Esophagus squamous epithelium (tissue), 5 donors: ENCODE data around the gene CAPN1. TPM values are rescaled to one million over a fixed set of nuclear protein-coding genes. Genes with fewer than 3 reads are reported as not detected.

Experiments used
- DNase-seq: peaks from one replicate; lab custom pipeline; 2025; lab: John Stamatoyannopoulos, UW
- H3K27ac ChIP-seq, 4 donors: fragments of 200-600 bp; sonication (generic); one replicate each; pipeline ENCODE4 v1.5.1; 2016 to 2019; ENCODE audit warnings: mild to moderate bottlenecking in 1 of 4
- H3K27me3 ChIP-seq, 4 donors: fragments of 200-600 bp; sonication (generic); 1 replicate in 3 of 4; 2 replicates in 1 of 4; pipeline versions ENCODE4 v1.5.1 to v1.6.0; 2017 to 2021; ENCODE audit warnings: antibody characterized with exemption in 1 of 4
- H3K36me3 ChIP-seq, 3 donors: fragments of 200-600 bp; sonication (generic); one replicate each; pipeline ENCODE4 v1.5.1; 2016 to 2019
- H3K4me1 ChIP-seq, 3 donors: fragments of 200-600 bp; sonication (generic); one replicate each; pipeline ENCODE4 v1.5.1; 2017 to 2019
- H3K4me3 ChIP-seq, 4 donors: fragments of 200-600 bp; sonication (generic); 1 replicate in 3 of 4; 2 replicates in 1 of 4; pipeline ENCODE4 v1.5.1; 2016 to 2019; ENCODE audit warnings: mild to moderate bottlenecking in 2 of 4, moderate library complexity in 1 of 4
- H3K9me3 ChIP-seq, 3 donors: fragments of 200-600 bp; sonication (generic); one replicate each; pipeline ENCODE4 v1.5.1; 2016 to 2019
- POLR2A ChIP-seq, 4 donors: fragments of 450-650 bp; IDR thresholded peaks; one replicate each; pipeline ENCODE4 v1.6.1; 2017; ENCODE audit warnings: antibody characterized with exemption in 4 of 4, mild to moderate bottlenecking in 4 of 4, moderate library complexity in 3 of 4
- WGBS, 2 donors: methylation state at CpG; one replicate each; pipeline ENCODE4 v1.1.5; 2018; 5-methylcytosine and 5-hydroxymethylcytosine counted together
- intact Hi-C: fragments of 100-400 bp; cut with DNase I; formaldehyde crosslinking; loops from one replicate; pipeline ENCODE4 v1.15.0; 2022
- total RNA-seq, 4 donors: library from RNA; depleted of rRNA; stranded (reverse); fragments of >200 nt; gene quantifications; one replicate each; pipeline ENCODE4 v1.1.0, GENCODE V29; 2016
- TF ChIP-seq, protein P1 (sequence below), 6 experiments: fragments of 450-650 bp in 4 of 6; fragments of 200-600 bp in 2 of 6; sonication (generic) in 2 of 6; IDR thresholded peaks; one replicate each; pipeline ENCODE4 v1.5.1; 2016 to 2019; ENCODE audit warnings: antibody characterized with exemption in 6 of 6, mild to moderate bottlenecking in 4 of 6, moderate library complexity in 4 of 6
- donor health status: DM: yes; HTN: yes; CAD: no.

CAPN1 gene
- total RNA-seq, 4 donors from 2014 or later = 225 to 696 (median 354) TPM

DNA sequence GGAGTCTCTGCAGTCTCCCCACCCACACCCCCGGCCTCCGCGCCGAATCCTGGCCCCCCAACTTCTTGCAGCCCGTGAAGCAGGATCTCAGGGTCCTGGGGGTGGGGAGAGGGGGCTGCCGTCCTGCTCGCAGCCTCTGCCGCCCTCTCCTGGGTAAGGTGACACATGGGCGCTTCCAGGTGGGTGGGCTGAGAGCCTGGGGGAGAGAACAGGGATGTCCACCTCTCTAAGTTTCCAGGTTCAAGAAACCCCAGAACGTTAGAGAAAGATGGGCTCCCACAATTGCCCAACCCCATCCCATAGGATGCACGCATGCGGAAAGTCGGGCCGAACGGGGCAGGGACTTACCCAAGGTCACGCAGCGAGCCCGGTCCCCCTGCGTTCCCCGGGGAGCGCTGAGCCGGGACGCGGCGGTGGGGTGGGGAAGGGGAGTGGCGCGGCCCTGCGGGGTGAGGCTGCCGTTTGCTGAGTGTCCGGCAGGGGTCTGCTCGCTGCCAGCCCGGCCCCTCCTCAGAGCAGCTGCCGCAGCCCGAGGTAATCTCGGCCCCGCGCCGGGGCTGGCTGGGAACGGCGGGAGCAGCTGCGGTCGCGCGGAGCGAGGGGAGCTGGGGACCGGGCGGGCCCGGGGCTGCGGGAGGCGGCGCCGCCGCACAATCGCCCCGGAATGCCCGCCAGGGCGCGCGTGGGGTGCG, 705 bp upstream of the CAPN1 start:
- peak overlapping the region; percentile 93 to 100 (median 98) for H3K27ac ChIP-seq
- H3K27me3 ChIP-seq = no peaks in the 10 kb centered on the region
- DNase-seq = no peak
- H3K9me3 ChIP-seq = no peaks in the 10 kb centered on the region
- peaks cover 3 to 23% (median 3%) of the 10 kb centered on the region in 3 donors for H3K36me3 ChIP-seq
- H3K4me1 ChIP-seq = peaks cover 25 to 54% (median 28%) of the 10 kb centered on the region in 3 donors
- TF ChIP-seq, protein P1, sequence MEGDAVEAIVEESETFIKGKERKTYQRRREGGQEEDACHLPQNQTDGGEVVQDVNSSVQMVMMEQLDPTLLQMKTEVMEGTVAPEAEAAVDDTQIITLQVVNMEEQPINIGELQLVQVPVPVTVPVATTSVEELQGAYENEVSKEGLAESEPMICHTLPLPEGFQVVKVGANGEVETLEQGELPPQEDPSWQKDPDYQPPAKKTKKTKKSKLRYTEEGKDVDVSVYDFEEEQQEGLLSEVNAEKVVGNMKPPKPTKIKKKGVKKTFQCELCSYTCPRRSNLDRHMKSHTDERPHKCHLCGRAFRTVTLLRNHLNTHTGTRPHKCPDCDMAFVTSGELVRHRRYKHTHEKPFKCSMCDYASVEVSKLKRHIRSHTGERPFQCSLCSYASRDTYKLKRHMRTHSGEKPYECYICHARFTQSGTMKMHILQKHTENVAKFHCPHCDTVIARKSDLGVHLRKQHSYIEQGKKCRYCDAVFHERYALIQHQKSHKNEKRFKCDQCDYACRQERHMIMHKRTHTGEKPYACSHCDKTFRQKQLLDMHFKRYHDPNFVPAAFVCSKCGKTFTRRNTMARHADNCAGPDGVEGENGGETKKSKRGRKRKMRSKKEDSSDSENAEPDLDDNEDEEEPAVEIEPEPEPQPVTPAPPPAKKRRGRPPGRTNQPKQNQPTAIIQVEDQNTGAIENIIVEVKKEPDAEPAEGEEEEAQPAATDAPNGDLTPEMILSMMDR (IDR thresholded peaks at IDR 0.05) = peak; percentile 29 to 73 (median 44)
- TF ChIP-seq POLR2A (IDR thresholded peaks at IDR 0.05) = peak in 1 of 4 donors; percentile 44
- intact Hi-C loops = no loop called here
- H3K4me3 ChIP-seq = peak overlapping the region; percentile 83 to 95 (median 87)
- 0% methylated on average over 2 of the region's 60 CpGs; no CpG with 5 or more reads in 1 of the 2 donors for WGBS, 2 donors

DNA sequence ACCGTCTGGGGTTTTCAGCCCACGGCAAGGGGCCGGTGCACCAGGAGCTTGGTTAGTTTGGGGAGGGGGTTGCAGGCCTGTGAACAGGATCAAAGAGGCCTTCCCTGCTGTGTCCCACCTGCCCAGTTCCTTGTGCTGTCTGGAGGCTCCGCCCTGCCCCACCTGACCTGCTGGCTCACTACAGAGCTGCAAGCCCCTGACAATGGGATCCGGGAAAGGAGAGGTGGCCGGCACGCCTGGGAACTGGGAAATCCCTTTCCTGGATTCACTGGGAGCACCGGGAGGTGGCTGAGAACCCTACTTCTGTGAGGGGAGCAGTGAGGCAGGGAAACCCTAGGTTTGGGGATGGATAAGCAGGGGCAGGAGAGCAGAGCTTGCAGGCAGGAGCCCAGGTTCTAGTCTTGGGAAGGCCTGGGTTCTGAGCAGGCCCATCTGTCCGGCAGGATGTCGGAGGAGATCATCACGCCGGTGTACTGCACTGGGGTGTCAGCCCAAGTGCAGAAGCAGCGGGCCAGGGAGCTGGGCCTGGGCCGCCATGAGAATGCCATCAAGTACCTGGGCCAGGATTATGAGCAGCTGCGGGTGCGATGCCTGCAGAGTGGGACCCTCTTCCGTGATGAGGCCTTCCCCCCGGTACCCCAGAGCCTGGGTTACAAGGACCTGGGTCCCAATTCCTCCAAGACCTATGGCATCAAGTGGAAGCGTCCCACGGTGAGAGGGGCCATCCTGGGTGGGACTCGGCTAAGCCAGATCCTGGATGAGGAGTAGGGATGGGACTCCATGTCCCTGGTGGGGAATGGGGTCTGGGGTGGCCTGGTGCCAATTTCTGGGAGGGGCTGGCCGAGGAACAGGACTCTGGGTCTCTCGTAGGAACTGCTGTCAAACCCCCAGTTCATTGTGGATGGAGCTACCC, 786 bp downstream of the CAPN1 start:
- H3K36me3 ChIP-seq = peaks cover 15 to 38% (median 17%) of the 10 kb centered on the region in 3 donors
- 29 to 39% methylated on average over 3 to 8 of the region's 23 CpGs for WGBS, 2 donors
- H3K4me3 ChIP-seq = peak overlapping the region; percentile 83 to 95 (median 87)
- DNase-seq = no peak
- H3K9me3 ChIP-seq = no peaks in the 10 kb centered on the region
- H3K27me3 ChIP-seq = no peaks in the 10 kb centered on the region
- peaks cover 25 to 67% (median 28%) of the 10 kb centered on the region in 3 donors for H3K4me1 ChIP-seq
- intact Hi-C loops = no loop called here
- peak overlapping the region; percentile 93 to 100 (median 98) for H3K27ac ChIP-seq
- TF ChIP-seq POLR2A (IDR thresholded peaks at IDR 0.05) = no peak
- TF ChIP-seq, protein P1 (IDR thresholded peaks at IDR 0.05) = no peak

DNA sequence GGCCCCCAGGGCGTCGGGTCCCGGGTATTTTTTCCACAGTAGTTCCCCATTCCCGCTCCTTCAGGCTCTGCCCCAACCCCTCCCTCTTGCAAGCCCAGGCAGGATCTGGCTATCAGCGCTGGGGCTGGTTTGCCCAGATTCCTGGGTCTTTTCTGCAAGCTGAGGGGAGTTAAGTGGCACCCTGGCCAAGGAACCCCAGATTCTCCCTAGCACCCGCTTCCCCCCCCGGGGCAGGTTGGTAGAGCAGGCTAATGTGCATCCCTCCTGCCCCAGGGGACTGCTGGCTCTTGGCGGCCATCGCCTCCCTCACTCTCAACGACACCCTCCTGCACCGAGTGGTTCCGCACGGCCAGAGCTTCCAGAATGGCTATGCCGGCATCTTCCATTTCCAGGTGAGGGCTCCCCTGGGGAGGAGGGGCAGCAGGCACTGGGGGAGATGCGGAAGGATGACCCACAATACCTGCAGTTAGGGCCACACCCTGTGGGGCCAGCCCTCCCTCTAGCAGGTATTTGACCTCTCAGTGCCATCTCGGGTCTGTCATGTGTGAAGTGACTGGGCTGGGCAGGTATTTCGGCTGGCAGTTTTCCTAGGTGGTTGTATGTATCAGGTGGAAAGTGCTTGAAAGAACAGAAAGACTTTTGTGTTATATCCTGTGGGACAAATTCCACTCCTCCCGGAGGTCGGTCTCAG, 1.6 kb downstream of the CAPN1 start:
- no peak for DNase-seq
- WGBS, 2 donors = 35 to 37% methylated on average over 6 to 8 of the region's 19 CpGs
- H3K4me1 ChIP-seq = peaks cover 25 to 67% (median 28%) of the 10 kb centered on the region in 3 donors
- no peaks in the 10 kb centered on the region for H3K27me3 ChIP-seq
- H3K27ac ChIP-seq = peak overlapping the region; percentile 93 to 100 (median 98)
- intact Hi-C loops = no loop called here
- H3K36me3 ChIP-seq = peaks cover 17 to 47% (median 24%) of the 10 kb centered on the region in 3 donors
- peak overlapping the region; percentile 83 to 95 (median 87) for H3K4me3 ChIP-seq
- H3K9me3 ChIP-seq = no peaks in the 10 kb centered on the region
- TF ChIP-seq POLR2A (IDR thresholded peaks at IDR 0.05) = no peak
- TF ChIP-seq, protein P1 (IDR thresholded peaks at IDR 0.05) = no peak

DNA sequence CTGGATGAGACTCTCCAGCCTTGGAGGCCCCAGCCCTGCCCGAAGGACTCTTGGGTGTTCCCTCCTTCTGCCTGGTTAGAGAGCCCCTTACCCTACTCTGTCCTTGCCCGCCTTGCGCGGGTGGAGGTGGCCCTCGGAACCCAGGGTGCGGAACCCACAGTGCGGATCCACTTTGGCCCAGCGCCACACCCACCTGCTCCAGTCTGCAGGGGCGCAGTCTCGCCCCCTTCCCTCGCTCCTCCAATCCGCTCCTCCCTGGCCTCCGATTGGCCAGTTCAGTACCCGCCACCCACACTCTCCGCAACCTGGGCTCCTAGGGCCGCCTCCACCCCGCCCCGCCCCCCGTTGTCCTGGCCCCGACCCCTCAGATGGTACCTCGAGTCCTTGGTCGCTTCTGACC, 2.4 kb downstream of the CAPN1 start:
- peak overlapping the region; percentile 83 to 95 (median 87) for H3K4me3 ChIP-seq
- intact Hi-C loops = no loop called here
- H3K27me3 ChIP-seq = no peaks in the 10 kb centered on the region
- WGBS, 2 donors = 51 to 60% methylated on average over 8 to 10 of the region's 22 CpGs
- no peak for DNase-seq
- no peak for TF ChIP-seq POLR2A (IDR thresholded peaks at IDR 0.05)
- TF ChIP-seq, protein P1 (IDR thresholded peaks at IDR 0.05) = no peak
- peak overlapping the region; percentile 93 to 100 (median 98) for H3K27ac ChIP-seq
- no peaks in the 10 kb centered on the region for H3K9me3 ChIP-seq
- H3K36me3 ChIP-seq = peaks cover 25 to 55% (median 32%) of the 10 kb centered on the region in 3 donors
- peaks cover 25 to 67% (median 28%) of the 10 kb centered on the region in 3 donors for H3K4me1 ChIP-seq
